CD14-positive monocyte (primary cell): ENCODE results near the gene CACNA1H. TPM values are rescaled to one million over a fixed set of nuclear protein-coding genes. Genes with fewer than 3 reads are reported as not detected.

Experiments used
- DNase-seq, 3 donors: peaks; one replicate each; pipeline ENCODE4 v3.0.0-alpha.2; 2011 to 2022
- H2AFZ ChIP-seq: 2 replicates; pipeline ENCODE4 v1.6.0; 2012; ENCODE audit warnings: mild to moderate bottlenecking, low read depth, low read length, inconsistent platforms; ENCODE audit not compliant: insufficient read depth, poor library complexity, severe bottlenecking
- H3K27ac ChIP-seq, 2 donors: 1 replicate in 1 of 2; 2 replicates in 1 of 2; pipeline ENCODE4 v1.5.1; 2012 to 2013; ENCODE audit warnings: low read length in 2 of 2, control low read depth in 1 of 2, inconsistent platforms in 1 of 2, low read depth in 1 of 2, mild to moderate bottlenecking in 1 of 2
- H3K27me3 ChIP-seq, 2 donors: one replicate each; pipeline versions ENCODE4 v1.6.0 to v1.6.1; 2011 to 2013; ENCODE audit warnings: low read length in 2 of 2; ENCODE audit not compliant: control insufficient read depth in 2 of 2, insufficient read depth in 2 of 2
- H3K36me3 ChIP-seq, 2 donors: replicated peaks in 1 of 2; 1 replicate in 1 of 2; 2 replicates in 1 of 2; pipeline versions ENCODE4 v1.5.1 to v1.6.1; 2012 to 2013; ENCODE audit warnings: low read length in 2 of 2, control low read depth in 1 of 2, inconsistent platforms in 1 of 2, mild to moderate bottlenecking in 1 of 2; ENCODE audit not compliant: insufficient read depth in 2 of 2, control insufficient read depth in 1 of 2
- H3K4me1 ChIP-seq, 2 donors: 1 replicate in 1 of 2; 2 replicates in 1 of 2; pipeline versions ENCODE4 v1.5.1 to v1.6.1; 2012 to 2013; ENCODE audit warnings: low read length in 2 of 2, control low read depth in 1 of 2, inconsistent platforms in 1 of 2, mild to moderate bottlenecking in 1 of 2, moderate library complexity in 1 of 2; ENCODE audit not compliant: insufficient read depth in 2 of 2, control insufficient read depth in 1 of 2
- H3K4me2 ChIP-seq: replicated peaks from 2 replicates; pipeline ENCODE3; 2012; ENCODE audit warnings: low read length, moderate library complexity, mild to moderate bottlenecking; ENCODE audit not compliant: poor library complexity, severe bottlenecking; ENCODE audit errors: extremely low read depth
- H3K4me3 ChIP-seq, 3 experiments: fragments of 200-600 bp in 1 of 3; sonication (generic) in 1 of 3; replicated peaks in 1 of 3; 1 replicate in 2 of 3; 2 replicates in 1 of 3; pipeline ENCODE4 v1.5.1; 2011 to 2013; ENCODE audit warnings: low read length in 3 of 3, mild to moderate bottlenecking in 3 of 3, control low read depth in 2 of 3, low read depth in 2 of 3, inconsistent platforms in 1 of 3, moderate library complexity in 1 of 3
- H3K79me2 ChIP-seq: 2 replicates; pipeline ENCODE4 v1.6.0; 2012; ENCODE audit warnings: mild to moderate bottlenecking, control low read depth, inconsistent platforms, low read length, moderate library complexity; ENCODE audit not compliant: insufficient read depth
- H3K9ac ChIP-seq: 2 replicates; pipeline ENCODE4 v1.6.0; 2017; ENCODE audit warnings: low read length, mild to moderate bottlenecking; ENCODE audit not compliant: insufficient read depth, poor library complexity, severe bottlenecking
- H3K9me3 ChIP-seq, 2 donors: replicated peaks in 1 of 2; 1 replicate in 1 of 2; 2 replicates in 1 of 2; pipeline versions ENCODE4 v1.5.1 to v1.6.1; 2012 to 2013; ENCODE audit warnings: low read length in 2 of 2, control low read depth in 1 of 2; ENCODE audit not compliant: control insufficient read depth in 1 of 2, insufficient read depth in 1 of 2
- H4K20me1 ChIP-seq: 2 replicates; pipeline ENCODE4 v1.6.0; 2012; ENCODE audit warnings: mild to moderate bottlenecking, low read length, control low read depth, moderate library complexity; ENCODE audit not compliant: insufficient read depth
- H3K27ac Mint-ChIP-seq, 7 donors: one replicate each; pipeline ENCODE4 v1.8.0; 2020; ENCODE audit warnings: mild to moderate bottlenecking in 7 of 7, mixed read lengths in 7 of 7, moderate library complexity in 6 of 7, inconsistent platforms in 2 of 7
- H3K27me3 Mint-ChIP-seq, 3 donors: one replicate each; pipeline ENCODE4 v1.8.0; 2021 to 2022; ENCODE audit warnings: low read depth in 3 of 3, mild to moderate bottlenecking in 3 of 3, mixed read lengths in 3 of 3, moderate library complexity in 3 of 3, inconsistent platforms in 1 of 3
- H3K36me3 Mint-ChIP-seq, 2 donors: one replicate each; pipeline ENCODE4 v1.8.0; 2020; ENCODE audit warnings: mixed read lengths in 2 of 2, inconsistent platforms in 1 of 2, mild to moderate bottlenecking in 1 of 2
- H3K4me1 Mint-ChIP-seq: one replicate; pipeline ENCODE4 v1.8.0; 2020; ENCODE audit warnings: mild to moderate bottlenecking, mixed read lengths
- H3K4me3 Mint-ChIP-seq, 2 donors: one replicate each; pipeline ENCODE4 v1.8.0; 2020; ENCODE audit warnings: mild to moderate bottlenecking in 2 of 2, mixed read lengths in 2 of 2, moderate library complexity in 1 of 2
- H3K9me3 Mint-ChIP-seq, 7 donors: one replicate each; pipeline ENCODE4 v1.8.0; 2020 to 2022; ENCODE audit warnings: mixed read lengths in 7 of 7, mild to moderate bottlenecking in 6 of 7, moderate library complexity in 6 of 7, inconsistent platforms in 2 of 7
- WGBS: methylation state at CpG from one replicate; pipeline ENCODE4 v1.1.5; 2013; ENCODE audit warnings: missing lambda C conversion rate; ENCODE audit not compliant: insufficient coverage; 5-methylcytosine and 5-hydroxymethylcytosine counted together
- intact Hi-C, 2 donors: fragments of 100-400 bp; cut with micrococcal nuclease; formaldehyde crosslinking; loops; one replicate each; pipeline versions ENCODE4 v1.15.0 to v1.15.1; 2023
- polyA plus RNA-seq, 3 donors: library from polyadenylated mRNA; depleted of rRNA in 1 of 3; unstranded in 2 of 3; stranded (reverse) in 1 of 3; fragments of 300-500 nt in 2 of 3; fragments of >200 nt in 1 of 3; fragmentation: Illumina TruSeq in 2 of 3; gene quantifications; 1 replicate in 2 of 3; 2 replicates in 1 of 3; pipeline ENCODE4 v1.2.3, GENCODE V29; 2012 to 2021
- TF ChIP-seq, protein P1 (sequence below): fragments of 200-600 bp; IDR thresholded peaks from one replicate; pipeline ENCODE4 v1.8.0; 2022; ENCODE audit warnings: antibody characterized with exemption, mild to moderate bottlenecking

The CACNA1H gene
- polyA plus RNA-seq, 3 donors, result not detected

GRCh38 chr16:1220841-1221627 is 68.1 kb downstream of the CACNA1H start:
- H3K27me3 Mint-ChIP-seq, result peaks cover 0 to 5% (median 0%) of the 10 kb centered on the region in 3 donors
- no peak overlapping the region for H3K27ac Mint-ChIP-seq
- Histone ChIP-seq H3K4me1 (no peaks in the 10 kb centered on the region), H3K27ac (no peak overlapping the region), H3K36me3 (no peaks in the 10 kb centered on the region), H3K9ac (no peak overlapping the region), H4K20me1 (no peaks in the 10 kb centered on the region), H3K79me2 (no peaks in the 10 kb centered on the region), H3K27me3 (no peaks in the 10 kb centered on the region), H3K4me2 (no peak overlapping the region), H2AFZ (no peak overlapping the region), H3K4me3 (no peak overlapping the region), H3K9me3 (no peaks in the 10 kb centered on the region)
- H3K36me3 Mint-ChIP-seq, result no peaks in the 10 kb centered on the region
- H3K4me1 Mint-ChIP-seq, result no peaks in the 10 kb centered on the region
- WGBS, result 90% methylated on average over 41 of the region's 48 CpGs
- H3K4me3 Mint-ChIP-seq, result no peak overlapping the region
- H3K9me3 Mint-ChIP-seq, result peaks cover 0 to 2% (median 0%) of the 10 kb centered on the region in 7 donors
- intact Hi-C loops, result no loop called here
- no peak for DNase-seq
- TF ChIP-seq, protein P1, sequence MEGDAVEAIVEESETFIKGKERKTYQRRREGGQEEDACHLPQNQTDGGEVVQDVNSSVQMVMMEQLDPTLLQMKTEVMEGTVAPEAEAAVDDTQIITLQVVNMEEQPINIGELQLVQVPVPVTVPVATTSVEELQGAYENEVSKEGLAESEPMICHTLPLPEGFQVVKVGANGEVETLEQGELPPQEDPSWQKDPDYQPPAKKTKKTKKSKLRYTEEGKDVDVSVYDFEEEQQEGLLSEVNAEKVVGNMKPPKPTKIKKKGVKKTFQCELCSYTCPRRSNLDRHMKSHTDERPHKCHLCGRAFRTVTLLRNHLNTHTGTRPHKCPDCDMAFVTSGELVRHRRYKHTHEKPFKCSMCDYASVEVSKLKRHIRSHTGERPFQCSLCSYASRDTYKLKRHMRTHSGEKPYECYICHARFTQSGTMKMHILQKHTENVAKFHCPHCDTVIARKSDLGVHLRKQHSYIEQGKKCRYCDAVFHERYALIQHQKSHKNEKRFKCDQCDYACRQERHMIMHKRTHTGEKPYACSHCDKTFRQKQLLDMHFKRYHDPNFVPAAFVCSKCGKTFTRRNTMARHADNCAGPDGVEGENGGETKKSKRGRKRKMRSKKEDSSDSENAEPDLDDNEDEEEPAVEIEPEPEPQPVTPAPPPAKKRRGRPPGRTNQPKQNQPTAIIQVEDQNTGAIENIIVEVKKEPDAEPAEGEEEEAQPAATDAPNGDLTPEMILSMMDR, result no peak

DNA sequence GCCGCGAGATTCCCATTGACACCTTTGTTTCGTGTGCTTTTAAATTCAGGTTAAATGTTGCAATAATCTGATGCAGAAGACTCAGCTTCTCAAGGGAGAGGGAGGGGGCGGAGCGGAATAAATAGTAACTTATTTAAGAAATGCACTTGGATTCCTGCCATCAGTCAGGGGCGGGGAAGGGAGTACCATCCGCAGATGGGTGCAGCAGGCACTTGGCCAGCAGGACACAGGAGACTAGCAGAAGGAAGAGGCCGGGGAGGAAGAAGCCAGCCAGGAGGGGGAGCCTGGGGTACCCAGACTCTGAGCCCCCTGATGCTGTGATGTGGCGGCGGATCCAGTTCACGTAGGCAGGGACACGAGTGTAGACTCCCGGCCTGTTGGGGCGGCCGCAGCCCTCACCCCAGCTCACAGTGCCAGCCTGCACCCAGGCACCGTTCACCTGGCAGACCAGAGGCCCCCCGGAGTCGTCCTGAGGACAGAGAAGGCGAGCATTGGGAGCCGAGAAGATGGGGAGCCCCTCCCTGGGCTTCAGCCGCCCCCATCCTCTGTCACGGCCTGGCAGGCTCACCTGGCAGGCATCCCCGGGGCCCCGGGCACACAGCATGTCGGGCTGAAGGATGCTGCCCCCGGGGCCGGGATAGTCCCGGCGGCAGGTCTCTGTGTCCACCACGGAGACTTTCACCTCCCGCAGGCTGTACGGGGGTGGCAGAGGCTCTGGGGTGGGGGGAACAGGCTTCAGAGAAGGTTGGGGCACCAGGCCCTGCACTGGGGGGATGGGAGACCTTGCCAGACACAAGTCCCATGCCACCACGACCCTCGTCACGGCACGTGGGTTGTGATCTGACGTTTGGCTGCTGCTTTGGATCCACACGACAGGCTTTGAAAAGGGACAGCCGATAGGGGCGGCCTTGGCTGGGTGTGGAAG is 69.0 kb downstream of the CACNA1H start:
- Histone ChIP-seq H3K36me3 (no peaks in the 10 kb centered on the region), H3K4me2 (no peak overlapping the region), H3K4me3 (no peak overlapping the region), H3K4me1 (no peaks in the 10 kb centered on the region), H4K20me1 (no peaks in the 10 kb centered on the region), H3K9me3 (no peaks in the 10 kb centered on the region), H3K27me3 (no peaks in the 10 kb centered on the region), H3K27ac (no peak overlapping the region), H2AFZ (no peak overlapping the region), H3K9ac (no peak overlapping the region), H3K79me2 (no peaks in the 10 kb centered on the region)
- H3K27ac Mint-ChIP-seq, result no peak overlapping the region
- TF ChIP-seq, protein P1, result no peak
- no peaks in the 10 kb centered on the region for H3K4me1 Mint-ChIP-seq
- WGBS, result 88% methylated on average over 39 of the region's 40 CpGs
- intact Hi-C loops, result no loop called here
- H3K4me3 Mint-ChIP-seq, result no peak overlapping the region
- peaks cover 0 to 5% (median 0%) of the 10 kb centered on the region in 3 donors for H3K27me3 Mint-ChIP-seq
- H3K36me3 Mint-ChIP-seq, result no peaks in the 10 kb centered on the region
- no peak for DNase-seq
- peaks cover 0 to 2% (median 0%) of the 10 kb centered on the region in 7 donors for H3K9me3 Mint-ChIP-seq
